GM19023 (cell line): Measurements from ENCODE around the gene F8.
"Not testable (repeated sequence)": the region's sequence is repeated elsewhere in the genome, so short reads cannot be mapped to it uniquely, and the experiment has no call there.

ENCODE experiments used
- ATAC-seq: cut with Tn5 transposase; IDR thresholded peaks from one replicate; pipeline ENCODE4 v1.9.1; 2021; ENCODE audit warnings: mild to moderate bottlenecking, moderate library complexity; ENCODE audit not compliant: unreplicated experiment

The F8 gene

GRCh38 chrX:154818916-154819770 lies 203.4 kb downstream of the F8 start:
- ATAC-seq, result no peak

GRCh38 chrX:154817048-154817618 lies 205.4 kb downstream of the F8 start:
- ATAC-seq, result not testable (repeated sequence)

- not testable (repeated sequence) for ATAC-seq
Measured at GRCh38 chrX:154816326-154816898, 206.1 kb downstream of the F8 start.

- ATAC-seq, result no peak
Measured at GRCh38 chrX:154815274-154815818, 207.2 kb downstream of the F8 start.

- ATAC-seq, result no peak
Measured at GRCh38 chrX:154813801-154814200, 208.7 kb downstream of the F8 start.

GRCh38 chrX:154812341-154813101 lies 210.0 kb downstream of the F8 start:
- no peak for ATAC-seq

GRCh38 chrX:154809939-154810665 lies 212.4 kb downstream of the F8 start:
- no peak for ATAC-seq

- no peak for ATAC-seq
Measured at GRCh38 chrX:154806837-154807501, 215.6 kb downstream of the F8 start.

GRCh38 chrX:154805696-154806091 lies 216.8 kb downstream of the F8 start:
- ATAC-seq, result no peak

- ATAC-seq, result peak; percentile 93
Measured at GRCh38 chrX:154804957-154805695, 217.4 kb downstream of the F8 start, which contains the start of gene MPP1. Gene MPP1, minus strand, starts transcription at chrX:154805485. Its CDS starts 112 bp downstream, at chrX:154805373.

- no peak for ATAC-seq
Measured at GRCh38 chrX:154804261-154804956, 218.1 kb downstream of the F8 start.

- no peak for ATAC-seq
Measured at GRCh38 chrX:154802947-154803346, 219.6 kb downstream of the F8 start.

- ATAC-seq, result no peak
Measured at GRCh38 chrX:154800478-154801210, 221.9 kb downstream of the F8 start.

- ATAC-seq, result no peak
Measured at GRCh38 chrX:154799556-154800348, 222.8 kb downstream of the F8 start.

- ATAC-seq, result no peak
Measured at GRCh38 chrX:154797006-154797405, 225.5 kb downstream of the F8 start.

GRCh38 chrX:154795016-154795415 lies 227.5 kb downstream of the F8 start:
- no peak for ATAC-seq
